ENCODE results near the gene SLC2A4RG.
A peak's percentile ranks its signal among the peaks of the same experiment; 100 is the strongest.

The SLC2A4RG gene

DNA sequence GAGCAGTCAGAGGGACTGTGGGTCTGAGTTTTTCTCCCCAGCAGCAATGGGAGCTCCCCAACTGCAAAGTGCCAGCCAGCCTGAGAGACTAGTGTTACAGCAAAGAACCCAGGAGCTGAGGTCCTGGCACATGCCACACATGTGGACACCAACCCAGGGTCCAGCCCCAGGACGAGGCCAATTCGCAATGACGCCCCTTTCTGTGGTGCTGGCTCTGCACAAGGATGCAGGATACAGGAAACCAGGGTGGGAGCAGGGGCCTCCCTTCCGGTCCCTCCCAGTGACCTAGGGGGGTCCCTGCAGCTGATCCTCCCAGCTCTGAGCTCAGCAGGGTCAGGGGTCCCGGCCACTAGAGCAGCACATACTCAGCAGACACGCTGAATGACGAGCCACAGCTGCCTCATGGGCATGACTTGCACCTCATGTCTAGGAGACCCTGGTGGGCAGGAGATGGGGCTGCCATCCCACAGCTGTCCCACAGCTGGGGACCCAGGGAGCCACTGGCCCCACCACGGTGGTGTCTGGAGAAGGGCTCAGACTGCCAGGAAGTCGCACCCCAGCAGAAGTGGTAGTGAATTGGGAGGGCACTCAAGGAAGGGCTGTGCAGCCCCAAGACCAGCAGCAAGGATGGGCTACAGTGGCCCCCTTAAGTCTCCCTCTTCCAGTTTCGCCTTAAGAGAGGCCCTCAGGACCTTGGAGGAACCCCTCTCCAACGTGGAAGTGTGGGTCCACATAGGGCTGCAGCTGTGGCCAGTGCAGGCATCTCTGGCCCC lies 35.4 kb upstream of the SLC2A4RG start:
- H3K4me3 ChIP-seq (ENCODE audit: control insufficient read depth, low read depth, low read length): no peak overlapping the region
- DNase-seq (ENCODE audit: low read depth): no peak
- TF ChIP-seq, protein P1, sequence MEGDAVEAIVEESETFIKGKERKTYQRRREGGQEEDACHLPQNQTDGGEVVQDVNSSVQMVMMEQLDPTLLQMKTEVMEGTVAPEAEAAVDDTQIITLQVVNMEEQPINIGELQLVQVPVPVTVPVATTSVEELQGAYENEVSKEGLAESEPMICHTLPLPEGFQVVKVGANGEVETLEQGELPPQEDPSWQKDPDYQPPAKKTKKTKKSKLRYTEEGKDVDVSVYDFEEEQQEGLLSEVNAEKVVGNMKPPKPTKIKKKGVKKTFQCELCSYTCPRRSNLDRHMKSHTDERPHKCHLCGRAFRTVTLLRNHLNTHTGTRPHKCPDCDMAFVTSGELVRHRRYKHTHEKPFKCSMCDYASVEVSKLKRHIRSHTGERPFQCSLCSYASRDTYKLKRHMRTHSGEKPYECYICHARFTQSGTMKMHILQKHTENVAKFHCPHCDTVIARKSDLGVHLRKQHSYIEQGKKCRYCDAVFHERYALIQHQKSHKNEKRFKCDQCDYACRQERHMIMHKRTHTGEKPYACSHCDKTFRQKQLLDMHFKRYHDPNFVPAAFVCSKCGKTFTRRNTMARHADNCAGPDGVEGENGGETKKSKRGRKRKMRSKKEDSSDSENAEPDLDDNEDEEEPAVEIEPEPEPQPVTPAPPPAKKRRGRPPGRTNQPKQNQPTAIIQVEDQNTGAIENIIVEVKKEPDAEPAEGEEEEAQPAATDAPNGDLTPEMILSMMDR (IDR thresholded peaks at IDR 0.05; ENCODE audit: control insufficient read depth, insufficient read depth, low read depth, low read length, missing control alignments): no peak

DNA sequence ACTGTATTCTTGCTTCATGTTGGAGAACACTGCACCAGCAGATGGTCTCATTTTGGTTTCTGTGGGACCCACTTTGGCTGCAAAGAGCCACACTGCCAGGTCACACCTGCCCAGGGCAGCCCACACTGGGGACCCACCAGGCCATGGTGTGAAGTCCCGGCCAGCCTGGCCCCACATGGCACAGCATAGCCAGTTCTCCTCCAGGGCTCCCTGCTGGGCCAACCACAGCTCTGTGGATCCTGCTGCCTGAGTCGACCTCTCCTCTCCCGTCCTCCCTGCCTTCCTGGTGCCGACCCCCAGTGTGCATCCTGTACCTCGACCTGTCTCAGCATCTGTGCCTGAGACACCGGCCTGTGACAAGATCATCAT lies 34.8 kb upstream of the SLC2A4RG start:
- TF ChIP-seq, protein P1 (IDR thresholded peaks at IDR 0.05; ENCODE audit: control insufficient read depth, insufficient read depth, low read depth, low read length, missing control alignments): no peak
- no peak for DNase-seq (ENCODE audit: low read depth)

DNA sequence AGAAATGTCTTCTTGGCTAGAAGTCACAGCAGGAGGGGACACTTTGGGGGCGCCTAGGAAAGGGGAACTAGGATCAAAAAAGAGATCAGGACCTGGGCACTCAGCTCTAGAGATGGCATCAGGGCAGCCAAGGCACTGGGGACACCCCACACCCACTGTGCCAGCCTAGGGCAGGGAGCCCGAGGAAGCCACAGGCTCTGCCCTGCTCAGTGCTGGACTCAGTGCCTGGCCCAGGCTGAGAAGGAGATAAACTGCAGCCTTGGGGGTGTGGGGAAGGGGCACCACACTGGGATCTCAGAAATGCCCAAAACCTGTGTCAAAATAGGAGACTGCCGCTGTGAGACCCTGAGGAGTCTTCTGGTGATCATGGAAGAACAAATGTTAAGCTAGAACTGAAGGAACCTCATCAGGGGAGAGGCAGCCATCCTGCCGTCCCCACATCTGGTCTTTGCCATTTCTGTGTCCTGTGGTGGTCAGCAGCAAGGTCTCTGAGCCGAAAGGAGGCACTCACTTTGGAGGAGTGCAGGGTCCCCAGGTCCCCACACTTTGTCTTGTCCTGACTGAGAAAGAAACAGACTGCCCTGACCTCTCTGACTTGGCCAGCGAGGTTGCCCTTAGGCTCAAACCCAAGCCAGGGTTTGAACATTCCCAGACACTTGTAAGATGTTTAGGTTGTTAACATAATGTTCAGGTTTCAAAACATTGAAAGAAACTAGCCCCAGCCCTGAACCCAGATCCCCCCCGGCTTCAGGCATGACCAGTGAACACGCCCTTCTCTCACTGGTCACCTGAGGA lies 34.1 kb upstream of the SLC2A4RG start:
- no peak overlapping the region for H3K4me3 ChIP-seq (ENCODE audit: control insufficient read depth, low read depth, low read length)
- TF ChIP-seq, protein P1 (IDR thresholded peaks at IDR 0.05; ENCODE audit: control insufficient read depth, insufficient read depth, low read depth, low read length, missing control alignments): no peak

More for the DNA sequence above, 34.8 kb upstream of the SLC2A4RG start:
- no peak overlapping the region for H3K4me3 ChIP-seq (ENCODE audit: control insufficient read depth, low read depth, low read length)

DNA sequence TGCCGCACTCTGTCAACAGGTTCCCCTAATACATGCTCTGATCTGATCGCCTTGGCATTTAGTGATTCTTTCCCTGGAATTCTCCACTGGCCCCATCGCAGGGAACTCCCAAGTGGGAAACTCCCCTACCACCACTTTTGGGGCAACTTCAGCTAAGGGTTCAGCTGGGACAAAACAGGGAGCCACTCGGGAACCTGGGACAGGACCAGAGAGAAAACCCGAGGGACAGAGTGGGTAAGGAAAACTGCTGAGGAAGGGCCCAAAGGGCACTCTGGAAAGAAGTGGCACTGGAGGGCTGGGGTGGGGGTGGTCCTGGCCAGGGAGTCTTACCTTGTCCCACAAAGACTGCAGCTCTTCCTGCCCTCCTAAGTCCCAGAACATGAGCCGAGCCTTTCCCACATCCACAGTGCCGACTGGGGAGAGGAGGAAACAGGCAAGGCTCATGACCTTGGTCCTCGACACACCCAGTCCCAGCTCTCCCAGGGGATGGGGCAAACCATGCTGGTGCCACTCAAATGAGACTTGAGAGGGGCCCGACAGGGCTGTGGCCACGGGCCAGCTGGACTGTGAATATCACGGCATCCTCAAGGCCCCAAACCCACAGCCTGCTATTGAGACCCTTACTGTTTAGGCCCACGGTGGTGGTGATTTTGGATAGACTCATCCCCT lies 33.4 kb upstream of the SLC2A4RG start:
- no peak for DNase-seq (ENCODE audit: low read depth)
- peak overlapping the region; percentile 60; the same call in 1 of the 2 replicates for H3K4me3 ChIP-seq (ENCODE audit: control insufficient read depth, low read depth, low read length)
- TF ChIP-seq, protein P1 (IDR thresholded peaks at IDR 0.05; ENCODE audit: control insufficient read depth, insufficient read depth, low read depth, low read length, missing control alignments): no peak

More for the DNA sequence above, 34.1 kb upstream of the SLC2A4RG start:
- DNase-seq (ENCODE audit: low read depth): no peak

DNA sequence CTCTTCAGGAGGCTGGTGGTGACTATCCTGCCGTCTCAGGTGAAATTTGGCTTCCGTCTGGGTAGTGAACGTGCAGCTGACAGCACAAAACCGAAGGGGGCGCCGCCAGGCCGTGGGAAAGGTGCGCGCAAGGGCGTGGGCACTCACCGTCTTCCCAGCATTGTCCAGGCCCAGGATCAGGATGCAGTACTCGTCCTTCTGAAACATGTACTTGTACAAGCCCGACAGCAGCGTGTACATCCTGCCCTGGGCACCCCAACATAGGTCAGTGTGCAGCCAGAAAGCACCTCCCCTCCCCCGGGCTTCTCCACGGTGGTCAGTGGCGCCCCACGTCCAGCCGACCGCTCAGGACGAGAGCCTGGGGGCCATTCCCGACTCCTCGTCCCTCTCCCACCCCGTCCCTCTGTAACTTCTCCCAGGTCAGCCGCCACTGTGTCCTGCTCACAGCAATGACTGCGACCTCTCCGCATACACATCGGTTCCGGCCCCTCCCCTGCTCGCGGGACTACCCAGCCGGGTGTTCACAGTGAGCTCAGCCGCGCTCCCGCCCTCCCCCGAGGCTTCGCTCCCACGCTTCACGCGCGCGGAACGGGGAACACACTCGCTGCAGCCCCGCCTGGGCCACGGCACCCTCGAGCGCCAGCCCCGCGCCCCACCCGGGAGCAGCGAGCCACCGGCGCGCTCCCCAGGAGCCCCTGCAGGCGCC lies 32.6 kb upstream of the SLC2A4RG start:
- no peak for DNase-seq (ENCODE audit: low read depth)
- TF ChIP-seq, protein P1 (IDR thresholded peaks at IDR 0.05; ENCODE audit: control insufficient read depth, insufficient read depth, low read depth, low read length, missing control alignments): peak; percentile 28
- H3K4me3 ChIP-seq (ENCODE audit: control insufficient read depth, low read depth, low read length): peak overlapping the region; percentile 60
